GM23338 (cell line): ENCODE measurements around the gene ANXA2R. TPM values are rescaled to one million over a fixed set of nuclear protein-coding genes. Genes with fewer than 3 reads are reported as not detected.

Experiments used
- ATAC-seq: fragments of 200-7000 bp; cut with Tn5 transposase; 3 replicates; pipeline ENCODE4 v1.9.1; 2020
- DNase-seq: peaks from one replicate; pipeline ENCODE4 v3.0.0-alpha.2; 2015; ENCODE audit warnings: low spot score
- H2AFZ ChIP-seq: fragments of 200-600 bp; sonication (generic); 2 replicates; pipeline ENCODE4 v1.8.0; 2016; ENCODE audit warnings: antibody characterized with exemption, mild to moderate bottlenecking, moderate library complexity
- H3F3A ChIP-seq: fragments of 200-600 bp; sonication (generic); replicated peaks from 2 replicates; pipeline ENCODE4 v1.8.0; 2017; ENCODE audit warnings: antibody characterized with exemption, mixed run types, low read depth
- H3K27ac ChIP-seq: fragments of 200-600 bp; sonication (generic); 2 replicates; pipeline ENCODE4 v1.6.1; 2016; ENCODE audit warnings: low read depth
- H3K27me3 ChIP-seq: fragments of 200-600 bp; sonication (generic); 2 replicates; pipeline ENCODE4 v1.8.0; 2016; ENCODE audit warnings: mild to moderate bottlenecking, mixed run types, moderate library complexity; ENCODE audit not compliant: insufficient read depth
- H3K36me3 ChIP-seq: fragments of 200-600 bp; sonication (generic); 2 replicates; pipeline ENCODE4 v1.8.0; 2016; ENCODE audit warnings: mild to moderate bottlenecking; ENCODE audit not compliant: insufficient read depth
- H3K4me1 ChIP-seq: fragments of 200-600 bp; sonication (generic); 2 replicates; pipeline ENCODE4 v1.8.0; 2016; ENCODE audit warnings: mild to moderate bottlenecking, moderate library complexity; ENCODE audit not compliant: insufficient read depth
- H3K4me2 ChIP-seq: fragments of 200-600 bp; sonication (generic); 2 replicates; pipeline ENCODE4 v1.7.1; 2017; ENCODE audit warnings: mixed run types
- H3K4me3 ChIP-seq: fragments of 200-600 bp; sonication (generic); 2 replicates; pipeline ENCODE4 v1.6.1; 2016; ENCODE audit warnings: mixed run types
- H3K79me2 ChIP-seq: fragments of 200-600 bp; sonication (generic); replicated peaks from 2 replicates; pipeline ENCODE4 v1.8.0; 2017; ENCODE audit warnings: mild to moderate bottlenecking; ENCODE audit not compliant: insufficient read depth
- H3K9me2 ChIP-seq: fragments of 200-600 bp; sonication (generic); 2 replicates; pipeline ENCODE4 v1.8.0; 2017; ENCODE audit not compliant: insufficient read depth
- H4K20me1 ChIP-seq: fragments of 200-600 bp; sonication (generic); replicated peaks from 2 replicates; pipeline ENCODE4 v1.8.0; 2017; ENCODE audit warnings: mild to moderate bottlenecking; ENCODE audit not compliant: insufficient read depth
- H3K27ac Mint-ChIP-seq: 2 replicates; pipeline ENCODE4 v1.8.0; 2020; ENCODE audit warnings: inconsistent platforms, mild to moderate bottlenecking, moderate library complexity, mixed read lengths
- H3K27me3 Mint-ChIP-seq: 3 replicates; pipeline ENCODE4 v1.8.0; 2022; ENCODE audit warnings: low read depth, mild to moderate bottlenecking, moderate library complexity, mixed read lengths, inconsistent platforms; ENCODE audit not compliant: insufficient read depth, poor library complexity
- H3K36me3 Mint-ChIP-seq: 3 replicates; pipeline ENCODE4 v1.8.0; 2021; ENCODE audit warnings: low read depth, mild to moderate bottlenecking, inconsistent platforms, moderate library complexity, mixed read lengths
- H3K4me1 Mint-ChIP-seq: 3 replicates; pipeline ENCODE4 v1.8.0; 2020; ENCODE audit warnings: mild to moderate bottlenecking, inconsistent platforms, mixed read lengths
- H3K4me3 Mint-ChIP-seq: 3 replicates; pipeline ENCODE4 v1.8.0; 2021; ENCODE audit warnings: moderate library complexity, mild to moderate bottlenecking, inconsistent platforms, mixed read lengths
- H3K9me3 Mint-ChIP-seq: 3 replicates; pipeline ENCODE4 v1.8.0; 2020; ENCODE audit warnings: moderate library complexity, mild to moderate bottlenecking, inconsistent platforms, mixed read lengths
- CREB1 ChIP-seq: fragments of 250-450 bp; sonication (Bioruptor Pico); IDR thresholded peaks from 2 replicates; pipeline ENCODE4 v1.5.0; 2020; ENCODE audit warnings: low read depth, mild to moderate bottlenecking, moderate library complexity
- EZH2 ChIP-seq: fragments of 200-600 bp; sonication (generic); IDR thresholded peaks from one replicate; pipeline ENCODE4 v1.8.0; 2017; ENCODE audit warnings: antibody characterized with exemption, mild to moderate bottlenecking, low read depth; ENCODE audit not compliant: unreplicated experiment
- EZH2phosphoT487 ChIP-seq: fragments of 200-600 bp; sonication (generic); IDR thresholded peaks from one replicate; pipeline ENCODE4 v1.8.1; 2018; ENCODE audit warnings: antibody characterized with exemption; ENCODE audit not compliant: unreplicated experiment
- JUNB ChIP-seq: IDR thresholded peaks from one replicate; pipeline ENCODE4 v1.6.1; 2016; ENCODE audit warnings: antibody characterized with exemption; ENCODE audit not compliant: unreplicated experiment
- NANOG ChIP-seq: IDR thresholded peaks from 2 replicates; pipeline ENCODE4 v1.6.1; 2016; ENCODE audit warnings: antibody characterized with exemption, borderline replicate concordance
- POLR2AphosphoS5 ChIP-seq: IDR thresholded peaks from 2 replicates; pipeline ENCODE4 v1.6.1; 2016; ENCODE audit warnings: antibody characterized with exemption, low read depth
- ZNF114 ChIP-seq: fragments of 250-450 bp; sonication (Bioruptor Pico); IDR thresholded peaks from 2 replicates; pipeline ENCODE4 v1.5.0; 2020; ENCODE audit warnings: mild to moderate bottlenecking, moderate library complexity
- ZNF331 ChIP-seq: fragments of 250-450 bp; sonication (Bioruptor Pico); IDR thresholded peaks from 2 replicates; pipeline ENCODE4 v1.5.0; 2020; ENCODE audit warnings: low read depth, mild to moderate bottlenecking, moderate library complexity
- polyA plus RNA-seq: library from polyadenylated mRNA; unstranded; fragments of >200 nt; fragmentation: Nextera tagmentation; extraction: Ambion mirVana; gene quantifications from 2 replicates; pipeline ENCODE4 v1.2.1, GENCODE V29; 2016
- total RNA-seq: library from RNA; depleted of rRNA; stranded (reverse); fragments of >200 nt; shearing (Covaris generic); gene quantifications from 2 replicates; pipeline ENCODE4 v1.2.3, GENCODE V29; 2014
- TF ChIP-seq, protein P1 (sequence below): IDR thresholded peaks from 2 replicates; pipeline ENCODE4 v1.6.1; 2016; ENCODE audit warnings: antibody characterized with exemption
- TF ChIP-seq, protein P2 (sequence below): fragments of 250-450 bp; sonication (Bioruptor Pico); IDR thresholded peaks from 2 replicates; pipeline ENCODE4 v1.5.0; 2020; ENCODE audit warnings: mild to moderate bottlenecking, moderate library complexity
- TF ChIP-seq, protein P3 (sequence below), 2 experiments: fragments of 200-600 bp in 1 of 2; sonication (generic) in 1 of 2; conservative IDR thresholded peaks; 2 replicates each; pipeline versions ENCODE4 v1.5.1 to v1.6.1; 2016 to 2017; ENCODE audit warnings: antibody characterized with exemption in 2 of 2, low read depth in 2 of 2, mild to moderate bottlenecking in 2 of 2, moderate library complexity in 1 of 2

ANXA2R gene
- total and polyA plus RNA-seq, 2 experiments from 2014 or later = 0.21 TPM; not detected in 1

DNA sequence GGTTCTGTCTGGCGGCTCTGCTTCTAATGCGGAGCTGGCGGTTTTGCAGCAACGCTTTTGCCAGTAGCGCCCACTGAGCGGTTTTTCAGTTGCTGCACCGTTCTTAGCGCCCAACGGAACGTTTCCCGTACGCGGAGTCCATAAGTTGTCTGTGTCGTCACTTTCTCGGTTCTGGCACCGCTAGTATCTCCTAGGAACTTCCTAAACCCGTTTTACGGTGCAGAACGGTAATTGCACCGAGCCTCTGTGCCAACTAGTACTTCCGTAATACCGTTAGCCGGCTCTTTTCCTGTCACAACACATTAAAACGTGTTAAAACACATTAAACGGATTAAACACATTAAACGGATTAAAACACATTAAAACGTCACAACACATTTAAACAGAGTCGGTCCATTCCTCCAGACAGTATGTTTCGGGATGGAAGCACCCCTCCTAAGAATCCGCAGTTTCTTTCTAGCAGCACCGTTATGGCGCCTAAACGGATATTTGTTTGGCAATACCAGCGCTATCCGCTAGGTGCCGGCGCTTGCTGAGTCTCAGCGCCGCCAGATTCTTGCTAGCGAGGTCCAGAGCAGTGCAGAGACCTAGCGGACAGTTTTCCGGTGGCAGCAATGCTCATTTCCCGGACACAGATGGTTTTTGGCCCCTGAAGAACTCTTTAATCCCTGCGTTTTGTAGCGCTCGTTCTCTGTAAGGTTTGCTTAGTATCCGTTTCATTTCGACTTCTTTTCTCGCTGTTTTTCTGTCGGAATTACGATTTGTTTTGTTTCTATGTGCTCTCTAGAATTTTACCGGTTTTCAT, 45.4 kb downstream of the ANXA2R start:
- Histone ChIP-seq H3K36me3 (no peaks in the 10 kb centered on the region), H3K9me2 (no peaks in the 10 kb centered on the region), H3F3A (peaks cover 19% of the 10 kb centered on the region; the same call in 1 of the 2 replicates), H3K4me3 (peak overlapping the region; percentile 34), H3K27ac (no peak overlapping the region), H3K4me2 (peak overlapping the region; percentile 31), H3K27me3 (peaks cover 100% of the 10 kb centered on the region), H3K4me1 (peaks cover 25% of the 10 kb centered on the region), H4K20me1 (peaks cover 13% of the 10 kb centered on the region), H2AFZ (no peak overlapping the region), H3K79me2 (no peaks in the 10 kb centered on the region)
- DNase-seq (peak; percentile 96), ATAC-seq (peak; percentile 76)
- peaks cover 95% of the 10 kb centered on the region for H3K27me3 Mint-ChIP-seq
- no peak overlapping the region for H3K27ac Mint-ChIP-seq
- H3K4me3 Mint-ChIP-seq = no peak overlapping the region
- TF ChIP-seq JUNB (no peak), NANOG (no peak), CREB1 (CRISPR knock-in tag) (no peak), ZNF331 (CRISPR knock-in tag) (no peak), EZH2phosphoT487 (peak; percentile 91), EZH2 (peak; percentile 91), ZNF114 (no peak), POLR2AphosphoS5 (no peak)
- TF ChIP-seq, protein P1, sequence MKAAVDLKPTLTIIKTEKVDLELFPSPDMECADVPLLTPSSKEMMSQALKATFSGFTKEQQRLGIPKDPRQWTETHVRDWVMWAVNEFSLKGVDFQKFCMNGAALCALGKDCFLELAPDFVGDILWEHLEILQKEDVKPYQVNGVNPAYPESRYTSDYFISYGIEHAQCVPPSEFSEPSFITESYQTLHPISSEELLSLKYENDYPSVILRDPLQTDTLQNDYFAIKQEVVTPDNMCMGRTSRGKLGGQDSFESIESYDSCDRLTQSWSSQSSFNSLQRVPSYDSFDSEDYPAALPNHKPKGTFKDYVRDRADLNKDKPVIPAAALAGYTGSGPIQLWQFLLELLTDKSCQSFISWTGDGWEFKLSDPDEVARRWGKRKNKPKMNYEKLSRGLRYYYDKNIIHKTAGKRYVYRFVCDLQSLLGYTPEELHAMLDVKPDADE = no peak
- TF ChIP-seq, protein P2, sequence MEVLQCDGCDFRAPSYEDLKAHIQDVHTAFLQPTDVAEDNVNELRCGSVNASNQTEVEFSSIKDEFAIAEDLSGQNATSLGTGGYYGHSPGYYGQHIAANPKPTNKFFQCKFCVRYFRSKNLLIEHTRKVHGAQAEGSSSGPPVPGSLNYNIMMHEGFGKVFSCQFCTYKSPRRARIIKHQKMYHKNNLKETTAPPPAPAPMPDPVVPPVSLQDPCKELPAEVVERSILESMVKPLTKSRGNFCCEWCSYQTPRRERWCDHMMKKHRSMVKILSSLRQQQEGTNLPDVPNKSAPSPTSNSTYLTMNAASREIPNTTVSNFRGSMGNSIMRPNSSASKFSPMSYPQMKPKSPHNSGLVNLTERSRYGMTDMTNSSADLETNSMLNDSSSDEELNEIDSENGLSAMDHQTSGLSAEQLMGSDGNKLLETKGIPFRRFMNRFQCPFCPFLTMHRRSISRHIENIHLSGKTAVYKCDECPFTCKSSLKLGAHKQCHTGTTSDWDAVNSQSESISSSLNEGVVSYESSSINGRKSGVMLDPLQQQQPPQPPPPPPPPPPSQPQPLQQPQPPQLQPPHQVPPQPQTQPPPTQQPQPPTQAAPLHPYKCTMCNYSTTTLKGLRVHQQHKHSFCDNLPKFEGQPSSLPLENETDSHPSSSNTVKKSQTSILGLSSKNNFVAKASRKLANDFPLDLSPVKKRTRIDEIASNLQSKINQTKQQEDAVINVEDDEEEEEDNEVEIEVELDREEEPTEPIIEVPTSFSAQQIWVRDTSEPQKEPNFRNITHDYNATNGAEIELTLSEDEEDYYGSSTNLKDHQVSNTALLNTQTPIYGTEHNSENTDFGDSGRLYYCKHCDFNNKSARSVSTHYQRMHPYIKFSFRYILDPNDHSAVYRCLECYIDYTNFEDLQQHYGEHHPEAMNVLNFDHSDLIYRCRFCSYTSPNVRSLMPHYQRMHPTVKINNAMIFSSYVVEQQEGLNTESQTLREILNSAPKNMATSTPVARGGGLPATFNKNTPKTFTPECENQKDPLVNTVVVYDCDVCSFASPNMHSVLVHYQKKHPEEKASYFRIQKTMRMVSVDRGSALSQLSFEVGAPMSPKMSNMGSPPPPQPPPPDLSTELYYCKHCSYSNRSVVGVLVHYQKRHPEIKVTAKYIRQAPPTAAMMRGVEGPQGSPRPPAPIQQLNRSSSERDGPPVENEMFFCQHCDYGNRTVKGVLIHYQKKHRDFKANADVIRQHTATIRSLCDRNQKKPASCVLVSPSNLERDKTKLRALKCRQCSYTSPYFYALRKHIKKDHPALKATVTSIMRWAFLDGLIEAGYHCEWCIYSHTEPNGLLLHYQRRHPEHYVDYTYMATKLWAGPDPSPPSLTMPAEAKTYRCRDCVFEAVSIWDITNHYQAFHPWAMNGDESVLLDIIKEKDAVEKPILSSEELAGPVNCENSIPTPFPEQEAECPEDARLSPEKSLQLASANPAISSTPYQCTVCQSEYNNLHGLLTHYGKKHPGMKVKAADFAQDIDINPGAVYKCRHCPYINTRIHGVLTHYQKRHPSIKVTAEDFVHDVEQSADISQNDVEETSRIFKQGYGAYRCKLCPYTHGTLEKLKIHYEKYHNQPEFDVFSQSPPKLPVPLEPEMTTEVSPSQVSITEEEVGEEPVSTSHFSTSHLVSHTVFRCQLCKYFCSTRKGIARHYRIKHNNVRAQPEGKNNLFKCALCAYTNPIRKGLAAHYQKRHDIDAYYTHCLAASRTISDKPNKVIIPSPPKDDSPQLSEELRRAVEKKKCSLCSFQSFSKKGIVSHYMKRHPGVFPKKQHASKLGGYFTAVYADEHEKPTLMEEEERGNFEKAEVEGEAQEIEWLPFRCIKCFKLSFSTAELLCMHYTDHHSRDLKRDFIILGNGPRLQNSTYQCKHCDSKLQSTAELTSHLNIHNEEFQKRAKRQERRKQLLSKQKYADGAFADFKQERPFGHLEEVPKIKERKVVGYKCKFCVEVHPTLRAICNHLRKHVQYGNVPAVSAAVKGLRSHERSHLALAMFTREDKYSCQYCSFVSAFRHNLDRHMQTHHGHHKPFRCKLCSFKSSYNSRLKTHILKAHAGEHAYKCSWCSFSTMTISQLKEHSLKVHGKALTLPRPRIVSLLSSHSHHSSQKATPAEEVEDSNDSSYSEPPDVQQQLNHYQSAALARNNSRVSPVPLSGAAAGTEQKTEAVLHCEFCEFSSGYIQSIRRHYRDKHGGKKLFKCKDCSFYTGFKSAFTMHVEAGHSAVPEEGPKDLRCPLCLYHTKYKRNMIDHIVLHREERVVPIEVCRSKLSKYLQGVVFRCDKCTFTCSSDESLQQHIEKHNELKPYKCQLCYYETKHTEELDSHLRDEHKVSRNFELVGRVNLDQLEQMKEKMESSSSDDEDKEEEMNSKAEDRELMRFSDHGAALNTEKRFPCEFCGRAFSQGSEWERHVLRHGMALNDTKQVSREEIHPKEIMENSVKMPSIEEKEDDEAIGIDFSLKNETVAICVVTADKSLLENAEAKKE (CRISPR knock-in tag) = no peak
- TF ChIP-seq, protein P3, sequence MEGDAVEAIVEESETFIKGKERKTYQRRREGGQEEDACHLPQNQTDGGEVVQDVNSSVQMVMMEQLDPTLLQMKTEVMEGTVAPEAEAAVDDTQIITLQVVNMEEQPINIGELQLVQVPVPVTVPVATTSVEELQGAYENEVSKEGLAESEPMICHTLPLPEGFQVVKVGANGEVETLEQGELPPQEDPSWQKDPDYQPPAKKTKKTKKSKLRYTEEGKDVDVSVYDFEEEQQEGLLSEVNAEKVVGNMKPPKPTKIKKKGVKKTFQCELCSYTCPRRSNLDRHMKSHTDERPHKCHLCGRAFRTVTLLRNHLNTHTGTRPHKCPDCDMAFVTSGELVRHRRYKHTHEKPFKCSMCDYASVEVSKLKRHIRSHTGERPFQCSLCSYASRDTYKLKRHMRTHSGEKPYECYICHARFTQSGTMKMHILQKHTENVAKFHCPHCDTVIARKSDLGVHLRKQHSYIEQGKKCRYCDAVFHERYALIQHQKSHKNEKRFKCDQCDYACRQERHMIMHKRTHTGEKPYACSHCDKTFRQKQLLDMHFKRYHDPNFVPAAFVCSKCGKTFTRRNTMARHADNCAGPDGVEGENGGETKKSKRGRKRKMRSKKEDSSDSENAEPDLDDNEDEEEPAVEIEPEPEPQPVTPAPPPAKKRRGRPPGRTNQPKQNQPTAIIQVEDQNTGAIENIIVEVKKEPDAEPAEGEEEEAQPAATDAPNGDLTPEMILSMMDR (conservative IDR thresholded peaks at IDR 0.05; ENCODE audit: low read depth in 2 of 2) = peak; percentile 69 to 73
- H3K9me3 Mint-ChIP-seq = peaks cover 28% of the 10 kb centered on the region
- 0 out of 3 replicates have a peak, but pooled peaks cover 3% of the 10 kb centered on the region for H3K36me3 Mint-ChIP-seq
- H3K4me1 Mint-ChIP-seq = peaks cover 9% of the 10 kb centered on the region
